HEK293 (cell line): ENCODE data around the gene TIMD4.
"Not testable (repeated sequence)": the region's sequence is repeated elsewhere in the genome, so short reads cannot be mapped to it uniquely, and the experiment has no call there.

ENCODE experiments used
- CTCF ChIA-PET: fragments of 350-600 bp; formaldehyde crosslinking; extraction: SDS; loops from one replicate; lab custom pipeline; 2021; ENCODE audit warnings: antibody characterized with exemption; lab: Yijun Ruan, JAX
- POLR2A ChIA-PET: fragments of 300-600 bp; formaldehyde crosslinking; extraction: SDS; loops from one replicate; lab custom pipeline; 2020; ENCODE audit warnings: antibody characterized with exemption, inconsistent platforms; lab: Yijun Ruan, JAX
- H3K27ac ChIP-seq: fragments of 200-500 bp; sonication (Bioruptor generic); 2 replicates; pipeline ENCODE4 v1.5.1; 2014; ENCODE audit warnings: low read depth, low read length, control low read depth, inconsistent platforms; ENCODE audit errors: extremely low read depth
- H3K36me3 ChIP-seq, 2 experiments: fragments of 200-500 bp in 1 of 2; sonication (Bioruptor generic) in 1 of 2; 1 replicate in 1 of 2; 2 replicates in 1 of 2; pipeline ENCODE4 v1.5.1; 2014 to 2017; ENCODE audit warnings: inconsistent platforms in 2 of 2, low read length in 2 of 2; ENCODE audit not compliant: control insufficient read depth in 2 of 2, insufficient read depth in 1 of 2
- H3K4me1 ChIP-seq: fragments of 200-500 bp; sonication (Bioruptor generic); 2 replicates; pipeline ENCODE4 v1.5.1; 2014; ENCODE audit warnings: mild to moderate bottlenecking, low read length, inconsistent platforms; ENCODE audit not compliant: control insufficient read depth, insufficient read depth
- H3K4me3 ChIP-seq: 2 replicates; pipeline ENCODE4 v1.5.1; 2011; ENCODE audit warnings: low read depth, mild to moderate bottlenecking, control low read depth, low read length, moderate library complexity
- H3K9me3 ChIP-seq: fragments of 200-500 bp; sonication (Bioruptor generic); 2 replicates; pipeline ENCODE4 v1.5.1; 2014; ENCODE audit warnings: low read depth, low read length, inconsistent platforms; ENCODE audit not compliant: control insufficient read depth, insufficient read depth
- FEZF1 ChIP-seq: fragments of 450-650 bp; formaldehyde crosslinking; IDR thresholded peaks from 2 replicates; pipeline ENCODE4 v1.5.1; 2016; ENCODE audit warnings: missing biosample characterization, missing genetic modification characterization
- KLF10 ChIP-seq: fragments of 450-650 bp; IDR thresholded peaks from 2 replicates; pipeline ENCODE4 v1.5.1; 2018; ENCODE audit warnings: missing biosample characterization, mild to moderate bottlenecking, missing genetic modification characterization
- REST ChIP-seq: fragments of 450-650 bp; formaldehyde crosslinking; IDR thresholded peaks from 2 replicates; pipeline ENCODE4 v1.5.1; 2016; ENCODE audit warnings: missing biosample characterization, missing genetic modification characterization
- TRIM28 ChIP-seq: IDR thresholded peaks from 2 replicates; pipeline ENCODE4 v1.6.1; 2011; ENCODE audit warnings: low read length, control low read depth, borderline replicate concordance
- YY1 ChIP-seq: fragments of 450-650 bp; formaldehyde crosslinking; IDR thresholded peaks from 2 replicates; pipeline ENCODE4 v1.5.1; 2018; ENCODE audit warnings: missing biosample characterization, missing genetic modification characterization
- ZBTB8A ChIP-seq: fragments of 450-650 bp; formaldehyde crosslinking; IDR thresholded peaks from 2 replicates; pipeline ENCODE4 v1.5.1; 2016; ENCODE audit warnings: missing biosample characterization, missing genetic modification characterization
- ZNF132 ChIP-seq: fragments of 450-650 bp; formaldehyde crosslinking; IDR thresholded peaks from 2 replicates; pipeline ENCODE4 v1.5.1; 2017; ENCODE audit warnings: missing biosample characterization, missing genetic modification characterization, borderline replicate concordance
- ZNF138 ChIP-seq: fragments of 450-650 bp; formaldehyde crosslinking; IDR thresholded peaks from 2 replicates; pipeline ENCODE4 v1.5.1; 2016; ENCODE audit warnings: missing biosample characterization, missing genetic modification characterization, borderline replicate concordance
- ZNF18 ChIP-seq: fragments of 450-650 bp; formaldehyde crosslinking; IDR thresholded peaks from 2 replicates; pipeline ENCODE4 v1.5.1; 2016; ENCODE audit warnings: missing biosample characterization, missing genetic modification characterization
- ZNF19 ChIP-seq: fragments of 450-650 bp; formaldehyde crosslinking; IDR thresholded peaks from 2 replicates; pipeline ENCODE4; 2016; ENCODE audit warnings: missing biosample characterization, missing genetic modification characterization, low read depth
- ZNF221 ChIP-seq: fragments of 450-650 bp; formaldehyde crosslinking; IDR thresholded peaks from 2 replicates; pipeline ENCODE4 v1.5.1; 2017; ENCODE audit warnings: missing biosample characterization, missing genetic modification characterization, borderline replicate concordance
- ZNF23 ChIP-seq: fragments of 450-650 bp; formaldehyde crosslinking; IDR thresholded peaks from 2 replicates; pipeline ENCODE4 v1.5.1; 2016; ENCODE audit warnings: missing biosample characterization, missing genetic modification characterization, borderline replicate concordance
- ZNF488 ChIP-seq: fragments of 450-650 bp; formaldehyde crosslinking; IDR thresholded peaks from 2 replicates; pipeline ENCODE4 v1.5.1; 2016; ENCODE audit warnings: missing biosample characterization, missing genetic modification characterization
- ZNF549 ChIP-seq: fragments of 450-650 bp; IDR thresholded peaks from 2 replicates; pipeline ENCODE4 v1.5.1; 2018; ENCODE audit warnings: missing biosample characterization, missing genetic modification characterization, mild to moderate bottlenecking, inconsistent platforms, moderate library complexity
- ZNF558 ChIP-seq: fragments of 450-650 bp; formaldehyde crosslinking; IDR thresholded peaks from 2 replicates; pipeline ENCODE4 v1.5.1; 2016; ENCODE audit warnings: missing biosample characterization, missing genetic modification characterization
- ZNF585B ChIP-seq: fragments of 450-650 bp; formaldehyde crosslinking; IDR thresholded peaks from 2 replicates; pipeline ENCODE4 v1.5.1; 2016; ENCODE audit warnings: missing biosample characterization, missing genetic modification characterization
- ZNF776 ChIP-seq: fragments of 450-650 bp; formaldehyde crosslinking; IDR thresholded peaks from 2 replicates; pipeline ENCODE4 v1.5.0; 2017; ENCODE audit warnings: missing biosample characterization, missing genetic modification characterization, borderline replicate concordance
- ZSCAN5A ChIP-seq: fragments of 450-650 bp; formaldehyde crosslinking; IDR thresholded peaks from 2 replicates; pipeline ENCODE4 v1.5.1; 2016; ENCODE audit warnings: missing biosample characterization, missing genetic modification characterization

TIMD4 gene

GRCh38 chr5:156971848-156972525, 9.0 kb upstream of the TIMD4 start (continued):
- no peak for TF ChIP-seq YY1
- no peak for TF ChIP-seq ZBTB8A
- TF ChIP-seq ZNF549 (tag by site-specific recombination), result no peak
- TF ChIP-seq ZNF19 (tag by site-specific recombination), result no peak
- no peak for TF ChIP-seq ZNF138 (tag by site-specific recombination)
- TF ChIP-seq FEZF1 (tag by site-specific recombination), result no peak
- TF ChIP-seq, all 188 proteins: peak for 0

GRCh38 chr5:156971415-156971814, 8.4 kb upstream of the TIMD4 start:
- no peaks in the 10 kb centered on the region for H3K4me1 ChIP-seq
- no peak overlapping the region for H3K27ac ChIP-seq
- no peaks in the 10 kb centered on the region for H3K36me3 ChIP-seq
- no peak overlapping the region for H3K4me3 ChIP-seq
- TF ChIP-seq ZNF132 (tag by site-specific recombination), result no peak
- no peak for TF ChIP-seq ZNF221 (tag by site-specific recombination)
- TF ChIP-seq ZNF585B, result no peak
- TF ChIP-seq KLF10, result no peak
- TF ChIP-seq ZSCAN5A (tag by site-specific recombination), result no peak
- no peak for TF ChIP-seq ZNF18 (tag by site-specific recombination)
- no peak for TF ChIP-seq ZNF558 (tag by site-specific recombination)
- ChIA-PET POLR2A (no interaction called here), CTCF (interaction anchor here (0.6 kb wide), 1 partner anchor 165 kb away, joined by 4 read pairs; no protein-coding TSS in a partner anchor)
- no peaks in the 10 kb centered on the region for H3K9me3 ChIP-seq

GRCh38 chr5:156967386-156967785, 4.4 kb upstream of the TIMD4 start:
- H3K36me3 ChIP-seq, POLR2A ChIA-PET, H3K4me1 ChIP-seq, H3K27ac ChIP-seq, H3K9me3 ChIP-seq, CTCF ChIA-PET, H3K4me3 ChIP-seq: not testable (repeated sequence)

- POLR2A ChIA-PET, result no interaction called here
- Histone ChIP-seq H3K4me1 (no peaks in the 10 kb centered on the region), H3K36me3 (no peaks in the 10 kb centered on the region), H3K9me3 (no peaks in the 10 kb centered on the region), H3K4me3 (no peak overlapping the region), H3K27ac (no peak overlapping the region)
- CTCF ChIA-PET, result no interaction called here
- TF ChIP-seq ZNF138 (tag by site-specific recombination) (no peak), ZNF776 (tag by site-specific recombination) (no peak), ZNF23 (tag by site-specific recombination) (no peak), ZNF19 (tag by site-specific recombination) (no peak), TRIM28 (no peak), ZNF488 (no peak), REST (tag by site-specific recombination) (no peak)
These were observed 6.7 kb downstream of the TIMD4 start for GRCh38 chr5:156956321-156956720.
